DND-41 (cell line): ENCODE data around the gene SCNN1A.

Experiments used
- CTCF ChIP-seq: IDR thresholded peaks from 2 replicates; pipeline ENCODE4 v1.5.1; 2012; ENCODE audit warnings: borderline replicate concordance, low read length, moderate library complexity, mild to moderate bottlenecking; ENCODE audit not compliant: poor library complexity, severe bottlenecking; ENCODE audit errors: extremely low read depth
- EZH2 ChIP-seq: IDR thresholded peaks from 3 replicates; pipeline ENCODE4 v1.6.1; 2012; ENCODE audit warnings: borderline replicate concordance, low read depth, mild to moderate bottlenecking, moderate library complexity, low read length, inconsistent platforms; ENCODE audit not compliant: severe bottlenecking

- no peak for TF ChIP-seq CTCF
- no peak for TF ChIP-seq EZH2
Observed at GRCh38 chr12:6336889-6337853, 38.2 kb downstream of the SCNN1A start.
